B cell (primary cell): ENCODE results near the gene PSKH1. TPM values are rescaled to one million over a fixed set of nuclear protein-coding genes. Genes with fewer than 3 reads are reported as not detected.

Source experiments
- ATAC-seq: fragments of 200-7000 bp; cut with Tn5 transposase; one replicate; pipeline ENCODE4 v1.10.0; 2021; ENCODE audit warnings: low read depth, mild to moderate bottlenecking, moderate number of reproducible peaks, moderate library complexity
- CTCF ChIA-PET: fragments of 350-600 bp; sonication (Branson Sonifier 250); formaldehyde crosslinking; loops from one replicate; lab custom pipeline; 2021; ENCODE audit warnings: antibody characterized with exemption, inconsistent platforms; lab: Charles Lee
- POLR2A ChIA-PET: fragments of 350-600 bp; sonication (Branson Sonifier 250); formaldehyde crosslinking; loops from one replicate; lab custom pipeline; 2021; ENCODE audit warnings: antibody characterized with exemption; lab: Charles Lee
- DNase-seq: peaks from one replicate; pipeline ENCODE4 v3.0.0; 2013
- H2AFZ ChIP-seq: 2 replicates; pipeline ENCODE4 v1.6.1; 2012; ENCODE audit warnings: mild to moderate bottlenecking, low read depth, low read length; ENCODE audit not compliant: insufficient read depth, poor library complexity, severe bottlenecking
- H3K27ac ChIP-seq, 2 donors: 1 replicate in 1 of 2; 2 replicates in 1 of 2; pipeline ENCODE4 v1.5.1; 2012 to 2013; ENCODE audit warnings: low read length in 2 of 2, mild to moderate bottlenecking in 2 of 2, moderate library complexity in 1 of 2
- H3K27me3 ChIP-seq, 4 experiments: fragments of 200-600 bp in 1 of 4; sonication (generic) in 1 of 4; replicated peaks in 1 of 4; 1 replicate in 2 of 4; 2 replicates in 2 of 4; pipeline versions ENCODE4 v1.6.1 to v1.7.0; 2013 to 2016; ENCODE audit warnings: low read length in 3 of 4, mild to moderate bottlenecking in 2 of 4, mixed read lengths in 1 of 4, moderate library complexity in 1 of 4; ENCODE audit not compliant: insufficient read depth in 4 of 4, control insufficient read depth in 3 of 4; ENCODE audit errors: control extremely low read depth in 1 of 4
- H3K36me3 ChIP-seq, 2 experiments: replicated peaks in 1 of 2; 1 replicate in 1 of 2; 2 replicates in 1 of 2; pipeline versions ENCODE4 v1.6.1 to v1.7.1; 2013; ENCODE audit warnings: low read length in 1 of 2; ENCODE audit not compliant: insufficient read depth in 2 of 2, control insufficient read depth in 1 of 2; ENCODE audit errors: control extremely low read depth in 1 of 2, extremely low read depth in 1 of 2
- H3K4me1 ChIP-seq, 2 donors: fragments of 200-600 bp in 1 of 2; sonication (generic) in 1 of 2; 1 replicate in 1 of 2; 2 replicates in 1 of 2; pipeline versions ENCODE4 v1.5.1 to v1.6.1; 2013 to 2017; ENCODE audit warnings: low read length in 2 of 2; ENCODE audit not compliant: control insufficient read depth in 2 of 2, insufficient read depth in 2 of 2
- H3K4me2 ChIP-seq: replicated peaks from 2 replicates; pipeline ENCODE3; 2012; ENCODE audit warnings: mild to moderate bottlenecking, low read depth, low read length; ENCODE audit not compliant: poor library complexity, severe bottlenecking
- H3K4me3 ChIP-seq, 5 experiments: fragments of 200-600 bp in 1 of 5; sonication (generic) in 1 of 5; 1 replicate in 3 of 5; 2 replicates in 2 of 5; pipeline versions ENCODE4 v1.5.1 to v1.7.0; 2011 to 2016; ENCODE audit warnings: low read length in 4 of 5, mild to moderate bottlenecking in 4 of 5, low read depth in 2 of 5, control low read depth in 1 of 5, moderate library complexity in 1 of 5; ENCODE audit not compliant: insufficient read depth in 1 of 5; ENCODE audit errors: control extremely low read depth in 1 of 5, extremely low read depth in 1 of 5
- H3K79me2 ChIP-seq: fragments of 200-600 bp; sonication (generic); one replicate; pipeline ENCODE4 v1.6.0; 2016; ENCODE audit warnings: low read length; ENCODE audit not compliant: control insufficient read depth, insufficient read depth
- H3K9ac ChIP-seq: fragments of 200-600 bp; sonication (generic); 2 replicates; pipeline ENCODE4 v1.6.1; 2017; ENCODE audit warnings: mild to moderate bottlenecking, low read length, moderate library complexity
- H3K9me3 ChIP-seq, 3 donors: one replicate each; pipeline versions ENCODE4 v1.6.1 to v1.7.1; 2013; ENCODE audit warnings: low read length in 2 of 3; ENCODE audit not compliant: control insufficient read depth in 2 of 3, insufficient read depth in 1 of 3; ENCODE audit errors: control extremely low read depth in 1 of 3
- H4K20me1 ChIP-seq: 2 replicates; pipeline ENCODE4 v1.6.0; 2012; ENCODE audit warnings: mild to moderate bottlenecking, low read length; ENCODE audit not compliant: insufficient read depth, control insufficient read depth, poor library complexity, severe bottlenecking
- H3K27ac Mint-ChIP-seq: one replicate; pipeline ENCODE4 v1.8.0; 2021; ENCODE audit warnings: mixed read lengths
- H3K27me3 Mint-ChIP-seq: one replicate; pipeline ENCODE4 v1.8.0; 2021; ENCODE audit warnings: mixed read lengths
- H3K4me1 Mint-ChIP-seq: one replicate; pipeline ENCODE4 v1.8.0; 2021; ENCODE audit warnings: mixed read lengths
- H3K4me3 Mint-ChIP-seq: one replicate; pipeline ENCODE4 v1.8.0; 2021; ENCODE audit warnings: mixed read lengths
- H3K9me3 Mint-ChIP-seq: one replicate; pipeline ENCODE4 v1.8.0; 2022; ENCODE audit warnings: mixed read lengths; ENCODE audit not compliant: insufficient read depth
- EZH2 ChIP-seq: IDR thresholded peaks from 2 replicates; pipeline ENCODE4 v1.6.1; 2012; ENCODE audit warnings: borderline replicate concordance, low read depth, mild to moderate bottlenecking, moderate library complexity, low read length; ENCODE audit not compliant: insufficient read depth, poor library complexity, severe bottlenecking
- WGBS: methylation state at CpG from one replicate; pipeline ENCODE4 v1.1.5; 2013; ENCODE audit warnings: missing lambda C conversion rate; ENCODE audit not compliant: insufficient coverage; 5-methylcytosine and 5-hydroxymethylcytosine counted together
- intact Hi-C: fragments of 100-400 bp; cut with micrococcal nuclease; formaldehyde crosslinking; loops from one replicate; pipeline ENCODE4 v1.10.0; 2022
- polyA plus RNA-seq: library from polyadenylated mRNA; depleted of rRNA; stranded (reverse); fragments of >200 nt; gene quantifications from 2 replicates; pipeline ENCODE4 v1.2.3, GENCODE V29; 2012
- total RNA-seq, 2 donors: library from RNA; stranded (reverse); fragments of 120-200 nt in 1 of 2; gene quantifications; 1 replicate in 1 of 2; 2 replicates in 1 of 2; pipeline versions ENCODE4 v1.2.3 to v1.2.4, GENCODE V29; 2013 to 2022
- TF ChIP-seq, protein P1 (sequence below): fragments of 200-600 bp; IDR thresholded peaks from one replicate; pipeline ENCODE4 v1.8.0; 2022; ENCODE audit warnings: antibody characterized with exemption, mild to moderate bottlenecking

Gene PSKH1
- total and polyA plus RNA-seq, 2 donors (not counting 1 experiment from before 2014, with no cell fraction given): 20.1 to 29.1 TPM

GRCh38 chr16:67915831-67916723 lies 23.0 kb downstream of the PSKH1 start:
- no peak overlapping the region for H3K9ac ChIP-seq
- H3K4me2 ChIP-seq: no peak overlapping the region
- Mint-ChIP-seq H3K9me3 (no peaks in the 10 kb centered on the region), H3K27ac (peak overlapping the region; percentile 32), H3K4me1 (peaks cover 1% of the 10 kb centered on the region), H3K27me3 (no peaks in the 10 kb centered on the region), H3K4me3 (no peak overlapping the region)
- DNase-seq: no peak
- intact Hi-C loops: no loop called here
- H3K4me3 ChIP-seq: no peak overlapping the region
- no peaks in the 10 kb centered on the region for H3K9me3 ChIP-seq
- POLR2A ChIA-PET: no interaction called here
- H3K4me1 ChIP-seq: no peaks in the 10 kb centered on the region
- ATAC-seq: no peak
- no peak overlapping the region for H2AFZ ChIP-seq
- H4K20me1 ChIP-seq: peaks cover 60% of the 10 kb centered on the region
- H3K79me2 ChIP-seq: peaks cover 77% of the 10 kb centered on the region
- no peak overlapping the region for H3K27ac ChIP-seq
- TF ChIP-seq, protein P1, sequence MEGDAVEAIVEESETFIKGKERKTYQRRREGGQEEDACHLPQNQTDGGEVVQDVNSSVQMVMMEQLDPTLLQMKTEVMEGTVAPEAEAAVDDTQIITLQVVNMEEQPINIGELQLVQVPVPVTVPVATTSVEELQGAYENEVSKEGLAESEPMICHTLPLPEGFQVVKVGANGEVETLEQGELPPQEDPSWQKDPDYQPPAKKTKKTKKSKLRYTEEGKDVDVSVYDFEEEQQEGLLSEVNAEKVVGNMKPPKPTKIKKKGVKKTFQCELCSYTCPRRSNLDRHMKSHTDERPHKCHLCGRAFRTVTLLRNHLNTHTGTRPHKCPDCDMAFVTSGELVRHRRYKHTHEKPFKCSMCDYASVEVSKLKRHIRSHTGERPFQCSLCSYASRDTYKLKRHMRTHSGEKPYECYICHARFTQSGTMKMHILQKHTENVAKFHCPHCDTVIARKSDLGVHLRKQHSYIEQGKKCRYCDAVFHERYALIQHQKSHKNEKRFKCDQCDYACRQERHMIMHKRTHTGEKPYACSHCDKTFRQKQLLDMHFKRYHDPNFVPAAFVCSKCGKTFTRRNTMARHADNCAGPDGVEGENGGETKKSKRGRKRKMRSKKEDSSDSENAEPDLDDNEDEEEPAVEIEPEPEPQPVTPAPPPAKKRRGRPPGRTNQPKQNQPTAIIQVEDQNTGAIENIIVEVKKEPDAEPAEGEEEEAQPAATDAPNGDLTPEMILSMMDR: no peak
- TF ChIP-seq EZH2: no peak
- H3K27me3 ChIP-seq: no peaks in the 10 kb centered on the region
- whole genome bisulfite sequencing: 89% methylated on average over 4 of the region's 7 CpGs
- H3K36me3 ChIP-seq: peaks cover 0 to 26% of the 10 kb centered on the region in 2 experiments
- CTCF ChIA-PET: interaction anchor here (1.0 to 1.2 kb wide), 2 partner anchors 13 to 99 kb away, joined by 3 read pairs; no protein-coding TSS in a partner anchor
